Measurements from ENCODE around the gene FMNL3. TPM values are rescaled to one million over a fixed set of nuclear protein-coding genes. Genes with fewer than 3 reads are reported as not detected.

FMNL3 gene, protein sequence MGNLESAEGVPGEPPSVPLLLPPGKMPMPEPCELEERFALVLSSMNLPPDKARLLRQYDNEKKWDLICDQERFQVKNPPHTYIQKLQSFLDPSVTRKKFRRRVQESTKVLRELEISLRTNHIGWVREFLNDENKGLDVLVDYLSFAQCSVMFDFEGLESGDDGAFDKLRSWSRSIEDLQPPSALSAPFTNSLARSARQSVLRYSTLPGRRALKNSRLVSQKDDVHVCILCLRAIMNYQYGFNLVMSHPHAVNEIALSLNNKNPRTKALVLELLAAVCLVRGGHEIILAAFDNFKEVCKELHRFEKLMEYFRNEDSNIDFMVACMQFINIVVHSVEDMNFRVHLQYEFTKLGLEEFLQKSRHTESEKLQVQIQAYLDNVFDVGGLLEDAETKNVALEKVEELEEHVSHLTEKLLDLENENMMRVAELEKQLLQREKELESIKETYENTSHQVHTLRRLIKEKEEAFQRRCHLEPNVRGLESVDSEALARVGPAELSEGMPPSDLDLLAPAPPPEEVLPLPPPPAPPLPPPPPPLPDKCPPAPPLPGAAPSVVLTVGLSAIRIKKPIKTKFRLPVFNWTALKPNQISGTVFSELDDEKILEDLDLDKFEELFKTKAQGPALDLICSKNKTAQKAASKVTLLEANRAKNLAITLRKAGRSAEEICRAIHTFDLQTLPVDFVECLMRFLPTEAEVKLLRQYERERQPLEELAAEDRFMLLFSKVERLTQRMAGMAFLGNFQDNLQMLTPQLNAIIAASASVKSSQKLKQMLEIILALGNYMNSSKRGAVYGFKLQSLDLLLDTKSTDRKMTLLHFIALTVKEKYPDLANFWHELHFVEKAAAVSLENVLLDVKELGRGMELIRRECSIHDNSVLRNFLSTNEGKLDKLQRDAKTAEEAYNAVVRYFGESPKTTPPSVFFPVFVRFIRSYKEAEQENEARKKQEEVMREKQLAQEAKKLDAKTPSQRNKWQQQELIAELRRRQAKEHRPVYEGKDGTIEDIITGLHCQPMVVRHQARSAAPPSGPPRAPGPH
- 10 to 100 TPM in 3 of 4 donors, 1 to 10 TPM in 1; 9.6 to 14.6 (median 12.8) TPM for total RNA-seq

DNA sequence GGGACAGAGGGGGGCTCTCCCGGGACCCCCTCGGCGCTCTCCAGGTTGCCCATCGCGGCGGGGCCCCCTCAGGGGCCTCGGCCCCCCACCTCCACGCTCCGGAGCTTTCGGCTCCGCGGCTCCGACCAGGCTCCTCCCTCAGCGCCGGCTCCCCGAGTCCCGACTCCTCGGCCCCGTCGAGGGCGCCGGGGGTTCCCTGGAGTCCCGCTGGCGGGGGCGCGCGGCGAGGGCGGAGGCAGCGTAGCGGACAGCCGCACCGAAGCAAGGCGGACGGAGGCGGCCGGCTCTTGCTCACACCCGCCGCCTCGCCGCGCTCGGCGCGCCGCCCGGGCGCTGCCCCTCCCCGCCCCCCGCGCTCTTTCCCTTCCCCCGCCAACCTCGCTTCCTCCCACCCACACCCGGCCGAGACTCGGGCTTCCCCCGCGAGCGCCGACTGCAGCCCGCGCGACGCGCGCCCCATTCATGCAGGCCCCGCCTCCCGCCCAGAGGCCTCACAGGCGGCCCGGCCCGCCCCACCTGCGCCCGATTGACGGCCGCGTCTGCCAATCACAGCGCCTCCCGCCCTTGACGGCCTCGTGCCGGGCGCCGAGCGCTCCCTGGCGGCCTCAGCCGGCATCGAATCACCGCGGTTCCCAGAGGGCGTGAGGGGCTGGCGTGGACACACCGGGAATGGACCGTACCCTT lies at the start of gene FMNL3:
TSS of gene FMNL3 (minus strand) at position 278 of the 684 bp plus-strand sequence. CDS start at position 53, 225 bp downstream.
- WGBS = under 1% methylated on average over 53 of the region's 93 CpGs
- peaks cover 0 to 4% (median 0%) of the 10 kb centered on the region in 4 donors for H3K27me3 ChIP-seq
- H3K4me3 ChIP-seq = peak within 1 kb of the TSS; percentile 68 to 79 (median 76)
- peak within 1 kb of the TSS; percentile 83 to 86 (median 84) for H3K27ac ChIP-seq (replicated peaks in 1 of 4)
- peak; percentile 99 for DNase-seq (ENCODE audit: extremely low spot score)
- intact Hi-C loops (cut with DNase I) = loop anchor here (1.0 kb wide), 1 partner anchor 63 kb away; no protein-coding TSS in a partner anchor
- no peaks in the 10 kb centered on the region for H3K9me3 ChIP-seq
- H3K4me1 ChIP-seq = peaks cover 12 to 44% (median 37%) of the 10 kb centered on the region in 4 donors
- TF ChIP-seq POLR2AphosphoS5 (IDR thresholded peaks at IDR 0.05) = peak; percentile 48 to 79
- TF ChIP-seq, protein P1, sequence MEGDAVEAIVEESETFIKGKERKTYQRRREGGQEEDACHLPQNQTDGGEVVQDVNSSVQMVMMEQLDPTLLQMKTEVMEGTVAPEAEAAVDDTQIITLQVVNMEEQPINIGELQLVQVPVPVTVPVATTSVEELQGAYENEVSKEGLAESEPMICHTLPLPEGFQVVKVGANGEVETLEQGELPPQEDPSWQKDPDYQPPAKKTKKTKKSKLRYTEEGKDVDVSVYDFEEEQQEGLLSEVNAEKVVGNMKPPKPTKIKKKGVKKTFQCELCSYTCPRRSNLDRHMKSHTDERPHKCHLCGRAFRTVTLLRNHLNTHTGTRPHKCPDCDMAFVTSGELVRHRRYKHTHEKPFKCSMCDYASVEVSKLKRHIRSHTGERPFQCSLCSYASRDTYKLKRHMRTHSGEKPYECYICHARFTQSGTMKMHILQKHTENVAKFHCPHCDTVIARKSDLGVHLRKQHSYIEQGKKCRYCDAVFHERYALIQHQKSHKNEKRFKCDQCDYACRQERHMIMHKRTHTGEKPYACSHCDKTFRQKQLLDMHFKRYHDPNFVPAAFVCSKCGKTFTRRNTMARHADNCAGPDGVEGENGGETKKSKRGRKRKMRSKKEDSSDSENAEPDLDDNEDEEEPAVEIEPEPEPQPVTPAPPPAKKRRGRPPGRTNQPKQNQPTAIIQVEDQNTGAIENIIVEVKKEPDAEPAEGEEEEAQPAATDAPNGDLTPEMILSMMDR (IDR thresholded peaks at IDR 0.05) = peak; percentile 92 to 100 (median 99)
- TF ChIP-seq EP300 (IDR thresholded peaks at IDR 0.05) = no peak
- TF ChIP-seq POLR2A (IDR thresholded peaks at IDR 0.05; ENCODE audit: low read depth) = no peak
- no peaks in the 10 kb centered on the region for H3K36me3 ChIP-seq

DNA sequence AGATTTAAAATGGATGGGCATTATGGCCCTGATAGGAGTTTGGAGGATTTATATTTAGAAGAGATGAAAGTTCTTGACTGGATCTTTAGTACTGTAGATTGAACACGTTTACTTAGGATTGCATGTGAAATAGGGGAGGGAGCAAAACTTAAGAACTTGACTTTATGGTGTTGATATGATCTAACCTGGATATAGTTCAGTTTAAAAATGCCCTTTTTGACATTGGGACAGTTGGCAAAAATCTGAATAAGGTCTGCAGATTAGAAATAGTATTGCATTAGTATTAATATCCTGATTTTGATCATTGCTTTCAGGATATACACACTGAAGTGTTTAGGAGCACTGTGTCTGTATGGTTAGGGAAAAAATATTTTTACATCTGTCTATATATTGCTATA lies 43.8 kb upstream of the FMNL3 start:
- Histone ChIP-seq H3K4me3 (no peak overlapping the region), H3K4me1 (peaks cover 81 to 92% (median 90%) of the 10 kb centered on the region in 4 donors), H3K36me3 (peaks cover 30 to 41% (median 32%) of the 10 kb centered on the region in 4 donors), H3K27me3 (no peaks in the 10 kb centered on the region), H3K9me3 (no peaks in the 10 kb centered on the region), H3K27ac (replicated peaks in 1 of 4) (no peak overlapping the region)
- DNase-seq (ENCODE audit: extremely low spot score) = no peak
- TF ChIP-seq EP300 (IDR thresholded peaks at IDR 0.05) = no peak
- TF ChIP-seq, protein P1 (IDR thresholded peaks at IDR 0.05) = no peak
- no peak for TF ChIP-seq POLR2A (IDR thresholded peaks at IDR 0.05; ENCODE audit: low read depth)
- no peak for TF ChIP-seq POLR2AphosphoS5 (IDR thresholded peaks at IDR 0.05)
- 22% methylated on average over 1 of the region's 1 CpG for WGBS
- intact Hi-C loops (cut with DNase I) = no loop called here

DNA sequence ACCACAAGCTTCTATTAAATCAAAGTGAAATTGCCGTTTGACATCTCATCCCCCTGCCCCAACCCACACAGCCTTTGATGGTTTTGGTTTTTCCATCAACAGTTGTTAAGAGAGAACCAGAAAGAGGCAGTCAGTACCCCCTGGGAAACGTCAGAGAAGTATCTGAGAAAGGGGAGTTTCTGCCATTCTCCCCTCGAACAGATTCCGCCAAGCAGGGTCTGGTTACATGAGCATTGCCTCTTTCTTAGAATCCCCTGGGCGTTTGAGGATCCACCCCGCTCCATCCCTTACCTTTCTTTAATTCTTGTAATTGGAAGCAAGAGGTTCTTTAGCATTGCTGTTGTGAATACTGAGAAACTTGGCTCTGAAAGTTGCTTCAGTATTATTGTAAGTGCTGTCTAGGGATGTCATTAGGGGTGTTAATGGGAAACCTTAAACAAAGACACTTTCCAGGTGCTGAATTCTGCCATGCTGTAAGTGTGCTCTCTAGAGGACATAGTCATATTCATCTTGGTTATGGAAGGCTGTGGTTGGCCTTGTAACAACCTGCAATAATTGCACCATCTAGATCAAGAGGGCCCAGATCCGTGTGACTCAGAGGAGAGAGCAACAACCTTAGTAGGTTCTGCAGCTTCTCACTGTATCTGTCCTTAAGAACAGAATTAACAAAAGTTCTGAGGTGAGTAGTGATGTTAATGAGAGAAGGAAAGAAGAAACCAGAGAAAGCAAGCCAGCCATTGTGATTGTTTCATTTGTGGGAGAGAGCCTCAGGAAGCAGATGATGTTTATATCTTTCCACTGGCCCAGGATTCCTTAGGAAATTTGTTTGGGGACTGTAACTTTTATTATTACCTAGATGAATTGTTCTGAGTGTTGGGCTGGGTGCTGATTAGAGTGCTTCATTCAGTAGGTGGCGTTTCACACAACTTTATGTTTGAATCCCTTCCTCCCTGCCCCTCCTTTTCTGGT lies 43.1 kb upstream of the FMNL3 start:
- DNase-seq (ENCODE audit: extremely low spot score) = no peak
- Histone ChIP-seq H3K9me3 (no peaks in the 10 kb centered on the region), H3K27ac (replicated peaks in 1 of 4) (peak overlapping the region in 1 of 4 donors; percentile 0), H3K4me1 (peaks cover 82 to 99% (median 95%) of the 10 kb centered on the region in 4 donors), H3K27me3 (no peaks in the 10 kb centered on the region), H3K4me3 (no peak overlapping the region), H3K36me3 (peaks cover 23 to 34% (median 25%) of the 10 kb centered on the region in 4 donors)
- 61% methylated on average over 8 of the region's 8 CpGs for WGBS
- no peak for TF ChIP-seq EP300 (IDR thresholded peaks at IDR 0.05)
- TF ChIP-seq POLR2A (IDR thresholded peaks at IDR 0.05; ENCODE audit: low read depth) = no peak
- TF ChIP-seq, protein P1 (IDR thresholded peaks at IDR 0.05) = no peak
- no peak for TF ChIP-seq POLR2AphosphoS5 (IDR thresholded peaks at IDR 0.05)
- intact Hi-C loops (cut with DNase I) = no loop called here

All from esophagus muscularis mucosa (tissue), 4 donors.